ENCODE results near the gene GBX1.

GRCh38 chr7:151102991-151103390, 64.5 kb downstream of the GBX1 start:
- TF ChIP-seq CTCF (IDR thresholded peaks at IDR 0.05; ENCODE audit: low read depth, low read length) (no peak), EZH2phosphoT487 (IDR thresholded peaks at IDR 0.05; ENCODE audit: low read depth) (no peak)
